NCI-H748 (cell line): Measurements from ENCODE around the gene POLG2.
"Not testable (repeated sequence)": the region's sequence is repeated elsewhere in the genome, so short reads cannot be mapped to it uniquely, and the experiment has no call there.

Experiments
- DNase-seq: peaks from one replicate; lab custom pipeline; 2025; ENCODE audit not compliant: unreplicated experiment; lab: John Stamatoyannopoulos, UW

Gene POLG2

GRCh38 chr17:64443086-64443760 lies 53.6 kb downstream of the POLG2 start:
- DNase-seq, result no peak

GRCh38 chr17:64442541-64442971 lies 54.3 kb downstream of the POLG2 start:
- DNase-seq, result no peak

GRCh38 chr17:64441772-64442540 lies 54.9 kb downstream of the POLG2 start:
- no peak for DNase-seq

GRCh38 chr17:64439956-64440355 lies 56.9 kb downstream of the POLG2 start:
- DNase-seq, result no peak

DNA sequence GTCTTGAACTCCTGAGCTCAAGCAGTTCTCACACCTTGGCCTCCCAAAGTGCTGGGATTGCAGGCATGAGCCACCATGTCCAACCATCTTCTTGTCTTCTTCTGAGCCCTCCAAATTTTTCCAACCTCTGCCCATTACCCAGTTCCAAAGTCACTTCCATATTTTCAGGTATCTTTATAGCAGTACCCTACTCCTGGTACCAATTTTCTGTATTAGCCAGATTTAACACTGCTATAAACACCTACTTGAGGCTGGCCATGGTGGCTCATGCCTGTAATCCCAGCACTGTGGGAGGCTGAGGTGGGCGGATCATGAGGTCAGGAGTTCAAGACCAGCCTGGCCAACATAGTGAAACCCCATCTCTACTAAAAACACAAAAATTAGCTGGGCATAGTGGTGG lies 57.3 kb downstream of the POLG2 start:
- DNase-seq, result not testable (repeated sequence)

- no peak for DNase-seq
Observed at GRCh38 chr17:64437944-64438525, 58.8 kb downstream of the POLG2 start.

GRCh38 chr17:64431534-64431933 lies 65.3 kb downstream of the POLG2 start:
- no peak for DNase-seq

DNA sequence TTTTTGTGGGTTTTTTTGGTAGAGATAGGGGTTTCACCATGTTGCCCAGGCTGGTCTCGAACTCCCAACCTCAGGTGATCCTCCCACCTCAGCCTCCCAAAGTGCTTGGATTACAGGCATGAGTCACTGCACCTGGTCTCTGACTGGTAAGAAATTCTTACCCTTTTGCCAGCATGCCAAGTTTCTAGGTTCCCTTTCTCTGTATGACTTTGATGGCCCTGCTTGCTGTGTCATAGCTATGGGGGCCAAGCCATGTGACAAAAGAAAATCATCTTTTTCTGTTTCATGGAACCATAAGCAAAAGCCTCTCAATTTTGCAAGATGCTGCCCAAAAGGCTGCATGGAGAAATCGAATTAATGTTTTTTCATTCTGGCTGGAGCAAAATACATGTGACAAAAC lies 66.8 kb downstream of the POLG2 start:
- DNase-seq, result not testable (repeated sequence)

GRCh38 chr17:64428406-64428805 lies 68.4 kb downstream of the POLG2 start:
- no peak for DNase-seq
